HG03558 (cell line): ENCODE measurements around the gene NDUFC2.
"Not testable (repeated sequence)": the region's sequence is repeated elsewhere in the genome, so short reads cannot be mapped to it uniquely, and the experiment has no call there.

Source experiments
- ATAC-seq: cut with Tn5 transposase; IDR thresholded peaks from one replicate; pipeline ENCODE4 v1.9.1; 2021; ENCODE audit warnings: moderate number of reproducible peaks; ENCODE audit not compliant: unreplicated experiment; ENCODE audit errors: extremely low read depth

Gene NDUFC2

DNA sequence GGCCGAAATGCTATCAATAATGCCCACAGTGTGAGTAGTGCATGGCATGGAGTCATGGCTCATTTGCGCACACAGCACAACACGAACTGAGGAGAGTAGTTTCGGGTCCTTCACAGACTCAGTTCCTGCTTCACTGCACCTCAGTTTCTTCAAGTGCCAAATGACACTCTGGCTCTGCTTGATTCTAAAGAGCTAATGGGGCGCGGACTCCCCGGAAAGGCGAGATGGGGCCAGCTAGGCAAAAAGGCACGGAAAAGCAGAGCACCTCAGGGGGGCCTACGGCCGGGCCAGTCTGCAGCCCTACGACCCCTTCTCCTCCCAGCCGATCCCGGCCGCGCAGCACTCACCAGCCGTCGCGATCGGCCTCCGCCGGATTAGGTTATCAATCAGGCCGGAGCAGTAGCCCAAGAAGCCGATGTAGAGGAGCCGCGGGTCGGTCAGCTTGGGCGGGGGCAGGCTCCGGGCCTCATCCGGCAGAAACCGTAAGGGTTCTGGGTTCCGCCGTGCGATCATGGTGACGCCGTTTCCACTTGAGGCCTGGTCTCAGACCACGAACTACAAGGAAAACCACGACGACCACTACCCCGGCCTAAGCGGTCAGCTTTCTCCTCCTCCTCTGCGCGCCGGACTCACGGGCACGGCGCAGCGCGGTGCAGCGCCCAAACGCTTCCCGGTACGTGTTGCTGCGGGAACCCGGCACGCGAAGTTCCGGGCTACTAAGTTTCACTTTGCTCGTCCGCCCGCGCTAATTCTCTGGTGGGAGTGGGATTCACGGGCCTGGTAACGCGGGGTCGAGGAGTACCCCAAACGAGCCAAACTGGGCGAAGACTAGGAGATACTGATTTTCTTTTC, at the start of gene NDUFC2:
NDUFC2 (minus strand) TSS at position 631 of the 852 bp plus-strand sequence; CDS start at position 513, 118 bp downstream.
- ATAC-seq, result no peak

DNA sequence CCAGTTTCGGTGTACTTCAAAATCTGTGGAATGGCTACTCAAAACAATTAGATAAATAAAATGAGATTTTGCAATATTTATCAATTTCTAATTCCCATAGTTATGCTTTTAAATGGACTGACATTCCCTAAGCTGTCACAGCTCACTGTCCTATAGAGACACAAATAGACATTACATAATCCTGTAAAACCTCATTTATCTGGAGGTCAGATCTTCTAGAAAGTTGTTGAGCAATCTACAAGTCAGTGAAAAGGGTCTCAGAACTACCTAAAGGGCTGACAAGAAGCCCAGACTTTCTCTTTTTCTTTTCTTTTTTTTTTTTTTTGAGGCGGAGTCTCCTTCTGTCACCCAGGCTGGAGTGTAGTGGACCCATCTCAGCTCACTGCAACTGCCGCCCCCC, 47.7 kb upstream of the NDUFC2 start:
- no peak for ATAC-seq

DNA sequence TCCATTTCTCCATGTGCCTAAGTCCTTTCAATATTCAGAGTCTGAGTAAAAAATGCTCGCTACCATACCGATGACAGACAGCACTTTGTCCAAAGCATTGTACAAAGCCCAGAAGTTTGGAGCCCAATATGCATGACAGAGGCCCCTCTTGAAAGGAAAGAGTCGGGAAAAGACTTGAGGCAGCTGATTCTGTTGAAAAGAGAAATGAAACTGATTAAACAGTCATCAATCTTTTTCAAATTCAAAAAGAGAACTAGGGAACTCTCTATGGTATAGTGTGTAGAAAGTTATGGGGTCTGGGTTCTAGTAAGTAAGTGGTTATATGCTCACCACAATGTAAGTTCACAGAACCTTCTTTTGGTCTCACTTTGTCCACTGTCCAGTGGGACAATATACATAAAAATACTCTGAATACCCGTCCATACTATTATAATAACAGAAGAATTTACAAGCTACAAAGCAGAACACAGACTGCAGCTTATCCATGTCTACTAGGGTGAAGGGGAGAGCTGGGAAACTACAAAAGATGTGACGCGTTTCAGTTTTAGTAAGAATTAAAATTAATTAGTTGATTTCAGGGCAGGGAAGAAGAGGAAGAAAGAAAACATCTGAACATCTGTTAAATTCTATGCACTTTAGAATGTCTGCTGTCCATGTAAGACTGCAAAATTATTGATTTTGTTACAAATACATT, 33.1 kb upstream of the NDUFC2 start:
- ATAC-seq, result no peak

DNA sequence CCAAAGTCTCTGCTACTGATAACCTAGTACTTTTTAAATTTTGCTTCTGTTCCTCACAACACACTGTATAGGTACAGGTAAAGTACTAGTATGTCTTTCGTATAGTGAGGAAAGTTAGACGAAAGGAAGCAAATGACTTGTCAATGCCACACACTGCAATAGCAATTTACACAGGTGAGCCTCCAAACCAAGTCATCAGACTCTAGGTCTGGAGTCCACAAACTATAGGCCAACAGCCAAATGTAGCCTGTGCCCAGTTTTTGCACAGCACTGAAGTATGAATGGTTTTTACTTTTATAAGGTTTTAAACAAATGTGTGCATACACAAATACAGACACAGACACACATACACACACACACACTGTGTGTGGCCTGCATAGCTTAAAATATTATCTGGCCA, 31.6 kb upstream of the NDUFC2 start:
- ATAC-seq, result no peak

DNA sequence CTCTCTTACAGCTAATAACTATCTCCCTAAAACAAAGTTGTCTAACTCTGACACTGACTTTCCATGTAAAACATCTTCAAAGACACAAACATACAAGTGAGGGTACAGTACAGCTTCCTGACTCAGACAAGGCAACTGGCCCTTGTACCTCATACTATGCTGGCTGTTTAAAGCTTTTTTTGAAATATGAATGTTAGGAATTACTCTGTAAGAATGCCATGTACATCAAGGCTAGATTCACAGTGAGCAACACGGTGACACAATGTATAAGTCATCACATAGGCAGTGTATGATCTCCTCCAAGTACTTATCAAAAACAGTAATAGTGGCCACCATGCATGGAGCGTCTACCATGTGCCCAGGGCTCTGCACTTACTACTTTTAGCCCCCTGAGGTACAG, 31.2 kb upstream of the NDUFC2 start:
- no peak for ATAC-seq

DNA sequence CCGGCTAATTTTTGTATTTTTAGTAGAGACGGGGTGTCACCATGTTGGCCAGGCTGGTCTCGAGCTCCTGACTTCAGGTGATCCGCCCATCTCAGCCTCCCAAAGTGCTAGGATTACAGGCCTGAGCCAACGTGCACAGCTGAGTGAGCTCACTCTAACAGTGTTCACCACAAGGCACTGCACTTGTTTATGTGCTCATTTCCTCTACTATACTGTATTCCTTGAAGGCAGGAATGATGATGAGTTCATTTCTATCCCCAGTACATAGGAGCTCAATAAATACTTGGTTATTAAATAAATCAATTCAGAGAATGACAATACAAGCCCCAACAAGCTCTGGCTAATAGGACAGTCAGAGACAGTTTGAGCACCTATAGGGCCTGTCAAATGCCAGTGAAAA, 30.7 kb upstream of the NDUFC2 start:
- ATAC-seq, result no peak

DNA sequence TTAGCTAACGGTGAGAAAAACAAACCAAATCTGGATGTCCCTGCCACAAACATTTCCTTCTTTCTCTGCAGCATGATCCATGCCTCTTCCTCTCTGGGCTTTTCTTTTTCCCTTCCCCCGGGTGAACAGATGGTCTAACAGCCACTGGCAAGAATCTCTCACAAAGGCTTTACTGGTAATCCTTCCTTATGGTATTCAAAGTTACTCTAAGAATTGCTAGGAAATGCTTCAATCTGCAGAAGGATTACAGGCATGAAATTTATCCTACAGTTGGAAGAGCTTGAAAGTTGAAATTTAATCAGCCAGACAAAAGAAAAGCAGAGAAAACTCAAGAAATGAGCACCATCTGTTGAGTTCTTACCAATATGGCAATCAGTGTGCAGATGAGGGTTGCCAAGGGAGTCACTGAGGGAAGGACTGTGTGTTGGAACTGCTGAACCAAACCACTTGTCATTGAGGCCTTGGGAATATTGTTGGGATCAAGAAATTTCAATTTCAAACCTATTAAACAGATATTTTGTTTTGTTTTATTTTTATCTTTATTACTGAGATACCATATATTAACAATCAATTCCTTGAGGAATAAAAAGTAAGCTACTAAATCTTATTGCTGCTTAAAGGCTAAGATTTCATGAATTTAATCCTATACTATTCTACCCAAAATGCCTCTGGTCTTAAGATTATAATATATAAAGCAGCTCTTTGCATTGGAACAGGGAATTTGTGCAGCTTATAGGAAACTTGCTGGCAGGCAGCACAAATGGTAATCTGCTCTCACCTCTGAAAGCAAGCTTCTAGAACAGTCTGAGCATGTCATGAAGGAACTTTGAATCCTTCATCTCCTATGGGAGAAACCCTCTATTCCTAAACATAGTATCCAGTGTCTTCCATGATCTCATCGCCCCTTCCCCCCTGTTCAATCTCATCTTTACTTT, 29.7 kb upstream of the NDUFC2 start:
- no peak for ATAC-seq

DNA sequence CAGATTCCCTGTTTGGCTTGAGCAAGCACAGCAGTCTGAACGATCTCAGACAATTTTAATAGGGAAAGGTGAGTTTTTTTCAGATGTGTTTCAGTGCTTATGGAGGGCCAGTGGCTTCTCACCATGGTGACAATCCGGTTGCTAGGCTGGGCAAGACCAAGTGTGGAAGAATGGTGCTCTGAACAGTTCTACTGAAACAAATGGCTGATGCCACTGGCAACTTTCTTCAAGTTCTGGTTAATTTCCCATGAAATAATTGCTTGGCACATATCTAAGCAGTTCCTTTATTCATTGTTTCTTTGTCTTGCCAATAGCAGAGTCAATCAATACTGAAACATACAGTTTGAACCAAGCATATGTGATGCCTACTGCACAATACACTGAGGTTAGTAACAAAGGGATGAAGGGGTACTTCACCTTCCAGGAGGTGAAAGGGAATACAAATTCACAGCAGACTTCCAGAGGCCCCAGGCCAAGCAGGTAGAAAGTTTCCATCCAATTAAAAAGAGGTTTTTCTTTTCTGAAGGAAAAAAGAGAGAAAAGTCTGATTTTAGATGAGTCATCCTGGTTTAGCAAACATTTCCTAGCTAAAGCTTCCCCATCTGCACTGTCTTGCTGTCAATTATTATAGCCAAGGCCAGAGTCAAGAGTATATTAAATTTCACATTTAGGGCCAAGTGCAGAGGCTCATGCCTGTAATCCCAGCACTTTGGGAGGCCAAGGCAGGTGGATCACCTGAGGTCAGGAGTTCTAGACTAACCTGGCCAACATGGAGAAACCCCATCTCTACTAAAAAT, 21.2 kb upstream of the NDUFC2 start:
- ATAC-seq, result no peak

DNA sequence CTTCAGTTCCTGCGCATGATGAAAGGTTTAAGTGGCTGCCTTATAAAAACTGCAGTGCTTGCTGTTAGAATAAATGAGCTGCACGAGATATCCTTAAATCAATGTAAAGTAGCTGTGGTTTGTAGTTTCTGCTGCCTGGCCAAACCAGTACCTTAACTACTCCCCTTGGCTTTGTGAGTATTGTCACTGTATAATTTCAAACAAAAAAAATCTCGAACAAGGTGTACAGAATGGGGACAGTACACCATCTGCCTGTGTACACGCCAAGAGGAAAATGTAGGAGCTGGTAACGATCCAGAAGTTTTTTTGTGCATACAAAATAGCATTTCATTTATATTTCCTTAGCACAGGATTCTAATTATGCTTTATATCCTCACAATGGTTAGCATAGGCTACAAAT, 20.6 kb upstream of the NDUFC2 start:
- ATAC-seq, result no peak

DNA sequence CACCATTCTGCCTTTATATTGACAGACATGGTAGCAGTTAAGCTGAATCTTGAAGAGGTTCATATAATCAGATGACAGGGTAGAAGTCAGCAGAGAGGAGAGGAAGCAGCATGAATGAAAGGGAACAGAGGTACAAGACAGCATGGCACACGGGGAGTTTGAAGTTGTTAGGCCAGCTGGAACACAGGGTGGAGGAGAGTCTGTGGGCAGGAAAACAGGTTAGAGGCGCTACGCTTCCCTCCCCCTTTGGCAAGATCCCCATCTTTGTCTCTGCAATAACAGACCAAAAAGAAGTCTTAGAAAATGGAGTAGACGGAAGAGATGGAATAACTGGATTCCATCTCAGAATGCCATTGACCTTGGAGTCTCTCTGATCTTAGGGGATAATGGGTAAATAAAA, 20.0 kb upstream of the NDUFC2 start:
- ATAC-seq, result no peak

DNA sequence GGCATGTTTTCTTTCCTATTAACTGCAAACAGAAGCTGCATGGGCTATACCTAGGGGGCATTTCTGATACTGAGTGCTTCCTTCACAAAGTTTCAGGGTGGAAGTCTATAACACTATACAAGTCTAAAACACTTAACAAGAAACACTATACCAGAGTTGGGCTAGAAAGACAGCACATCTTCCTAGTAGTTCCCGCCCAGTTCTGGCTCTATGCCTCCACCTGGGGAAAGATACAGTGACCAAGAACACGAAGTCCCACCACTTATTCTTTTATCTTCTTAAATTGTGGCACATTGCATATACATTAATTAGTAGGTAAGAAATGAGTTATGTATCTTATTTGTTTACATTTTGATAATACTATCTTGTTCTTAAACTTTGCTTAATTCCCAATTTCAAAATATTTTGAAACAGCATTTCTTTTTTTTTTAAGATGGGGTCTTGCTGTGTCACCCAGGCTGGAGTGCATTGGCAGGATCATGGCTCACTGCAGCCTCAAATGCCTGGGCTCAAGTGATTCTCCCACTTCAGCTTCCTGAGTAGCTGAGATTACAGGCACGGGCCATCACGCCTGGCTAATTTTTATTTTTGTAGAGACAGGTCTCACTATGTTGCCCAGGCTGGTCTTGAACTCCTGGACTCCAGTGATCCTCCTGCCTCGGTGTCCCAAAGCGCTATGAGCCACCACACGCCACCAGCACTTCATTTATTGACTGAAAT, 18.2 kb upstream of the NDUFC2 start:
- no peak for ATAC-seq

DNA sequence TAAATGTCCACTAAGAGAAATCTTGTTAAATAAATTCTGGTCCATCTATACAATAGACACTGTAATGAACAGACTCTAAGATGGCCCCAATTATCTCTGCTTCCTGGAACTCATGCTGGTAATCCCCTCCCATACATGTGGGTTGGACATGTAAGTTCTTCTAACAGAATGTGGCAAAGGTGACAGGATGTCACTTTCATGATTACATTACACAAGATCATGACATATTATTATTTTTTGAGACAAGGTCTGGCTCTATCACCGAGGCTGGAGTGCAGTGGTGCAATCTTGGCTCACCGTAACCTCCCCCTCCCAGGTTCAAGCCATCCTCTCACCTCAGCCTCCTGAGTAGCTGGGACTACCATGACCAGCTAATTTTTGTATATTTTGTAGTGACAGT, 14.6 kb upstream of the NDUFC2 start:
- ATAC-seq, result no peak

DNA sequence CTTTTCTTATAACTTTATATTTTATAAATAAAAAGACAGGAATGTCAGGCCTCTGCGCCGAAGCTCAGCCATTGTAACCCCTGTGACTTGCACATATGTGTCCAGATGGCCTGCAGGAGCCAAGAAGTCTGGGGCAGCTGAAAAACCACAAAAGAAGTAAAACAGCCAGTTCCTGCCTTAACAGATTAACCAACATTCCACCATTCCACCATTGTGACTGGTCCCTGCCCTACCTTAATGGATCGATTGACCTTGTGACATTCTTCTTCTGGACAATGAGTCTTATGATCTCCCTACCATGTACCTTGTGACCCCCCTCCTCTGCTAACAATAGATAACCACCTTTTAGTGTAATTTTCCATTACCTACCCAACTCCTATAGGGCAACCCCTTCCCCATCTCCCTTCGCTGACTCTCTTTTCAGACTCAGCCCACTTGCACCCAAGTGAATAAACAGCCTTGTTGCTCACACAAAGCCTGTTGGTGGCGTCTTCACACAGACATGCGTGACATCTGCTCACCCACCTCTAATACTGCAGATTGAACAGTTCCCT, 6.9 kb upstream of the NDUFC2 start:
- not testable (repeated sequence) for ATAC-seq

DNA sequence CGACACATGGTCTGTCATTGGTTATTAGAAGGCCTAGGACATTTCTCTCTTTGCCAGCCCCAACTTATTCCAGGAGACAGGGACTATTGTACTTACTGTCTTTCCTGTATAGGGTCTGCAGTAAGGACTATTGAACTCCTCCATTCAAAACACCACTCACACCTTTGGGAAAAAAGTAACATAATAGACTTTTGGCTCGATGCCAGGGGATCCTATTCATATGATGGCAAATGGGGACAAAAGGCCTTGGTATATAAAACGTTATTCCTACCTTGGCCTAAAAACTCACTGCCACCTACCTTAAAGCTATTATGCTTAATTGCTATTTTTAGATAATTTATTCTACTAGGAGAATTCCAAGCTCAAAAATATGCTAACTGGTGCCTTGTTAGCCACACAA, 6.3 kb upstream of the NDUFC2 start:
- no peak for ATAC-seq

DNA sequence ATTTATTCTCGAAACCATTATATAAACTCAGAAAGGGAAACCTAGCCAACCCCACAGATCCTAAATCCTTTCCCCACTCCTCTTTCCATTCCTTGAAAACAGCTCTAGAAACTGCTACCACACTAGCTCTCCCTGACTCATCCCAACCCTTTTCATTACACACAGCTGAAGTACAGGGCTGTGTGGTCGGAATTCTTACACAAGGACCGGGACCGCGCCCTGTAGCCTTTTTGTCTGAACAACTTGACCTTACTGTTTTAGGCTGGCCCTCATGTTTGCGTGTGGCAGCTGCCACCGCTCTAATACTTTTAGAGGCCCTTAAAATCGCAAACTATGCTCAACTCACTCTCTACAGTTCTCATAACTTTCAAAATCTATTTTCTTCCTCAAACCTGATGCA, 4.8 kb upstream of the NDUFC2 start:
- not testable (repeated sequence) for ATAC-seq

DNA sequence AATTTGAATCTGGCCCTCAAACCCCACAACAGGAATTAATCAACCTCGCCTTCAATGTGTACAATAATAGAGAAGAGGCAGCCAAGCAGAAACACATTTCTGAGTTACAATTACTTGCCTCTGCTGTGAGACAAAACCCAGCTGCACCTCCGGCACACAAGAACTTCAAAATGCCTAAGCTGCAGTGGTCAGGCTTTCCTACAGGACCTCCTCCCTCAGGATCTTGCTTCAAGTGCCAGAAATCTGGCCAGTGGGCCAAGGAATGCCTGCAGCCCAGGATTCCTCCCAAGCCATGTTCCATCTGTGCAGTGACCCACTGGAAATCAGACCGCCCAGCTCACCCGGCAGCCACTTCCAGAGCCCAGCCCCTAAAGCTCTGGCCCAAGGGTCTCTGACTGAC, 3.4 kb upstream of the NDUFC2 start:
- ATAC-seq, result no peak

DNA sequence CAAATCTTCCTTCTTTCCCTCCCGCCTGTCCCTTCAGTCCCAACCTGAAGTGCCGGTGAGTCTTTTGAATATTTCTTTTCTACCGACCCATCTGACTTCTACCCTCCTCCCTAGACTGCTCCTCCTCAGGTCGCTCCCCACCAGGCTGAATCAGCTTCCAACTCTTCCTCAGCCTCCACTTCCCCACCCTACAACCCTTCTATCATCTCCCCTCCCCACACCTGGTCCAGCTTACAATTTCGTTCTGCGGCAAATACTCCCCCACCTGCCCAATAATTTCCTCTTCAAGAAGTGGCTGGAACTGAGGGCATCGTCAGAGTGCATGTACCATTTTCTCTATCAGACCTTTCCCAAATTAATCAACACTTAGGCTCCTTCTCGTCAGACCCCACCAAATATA, 2.5 kb upstream of the NDUFC2 start:
- ATAC-seq, result no peak

DNA sequence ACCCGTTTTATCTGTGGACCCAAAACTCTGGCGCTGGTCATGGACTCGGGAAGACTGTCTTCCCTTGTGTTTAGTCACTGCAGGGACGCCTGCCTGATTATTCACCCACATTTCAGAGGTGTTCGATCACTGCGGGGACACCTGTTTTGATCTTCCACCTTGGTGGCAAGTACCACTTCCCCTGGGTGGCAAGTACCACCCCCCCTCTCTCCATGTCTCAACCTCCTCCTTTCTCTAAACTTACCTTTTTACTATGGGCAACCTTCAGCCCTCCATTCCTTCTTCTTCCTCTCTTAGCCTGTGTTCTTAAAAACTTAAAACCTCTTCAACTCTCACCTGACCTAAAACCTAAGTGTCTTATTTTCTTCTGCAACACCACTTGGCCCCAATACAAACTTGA, 1.9 kb upstream of the NDUFC2 start:
- ATAC-seq, result no peak
